K562 (cell line): ENCODE data around the gene NDUFAB1. TPM values are rescaled to one million over a fixed set of nuclear protein-coding genes. Genes with fewer than 3 reads are reported as not detected.
"Not testable (repeated sequence)": the region's sequence is repeated elsewhere in the genome, so short reads cannot be mapped to it uniquely, and the experiment has no call there.

Experiments used
- ATAC-seq: fragments of 200-7000 bp; cut with Tn5 transposase; 3 replicates; pipeline ENCODE4 v1.9.1; 2020; ENCODE audit warnings: moderate library complexity
- BruUV-seq: library from RNA; stranded (reverse); fragments of 400-500 nt; replicated peaks from 2 replicates; lab custom pipeline; 2021; lab: Mats Ljungman, UMichigan
- CTCF ChIA-PET: fragments of 300-600 bp; formaldehyde crosslinking; extraction: SDS; loops from one replicate; lab custom pipeline; 2021; ENCODE audit warnings: low intra/inter-chr PET ratio; lab: Yijun Ruan, JAX
- POLR2A ChIA-PET: fragments of 300-600, 350-650 bp; sonication (Branson Sonifier 250); formaldehyde crosslinking; extraction: SDS; loops from one replicate; lab custom pipeline; 2021; ENCODE audit warnings: antibody characterized with exemption, inconsistent platforms; lab: Yijun Ruan, JAX
- DNase-seq, 4 experiments: peaks; one replicate each; pipeline versions ENCODE4 v3.0.0 to v3.0.0-alpha.2; 2011 to 2018; ENCODE audit warnings: low spot score in 3 of 4, mixed read lengths in 3 of 4; ENCODE audit errors: extremely low read depth in 1 of 4
- FAIRE-seq: peaks from 2 replicates; lab custom pipeline; 2011; peaks lifted over from hg19 to GRCh38; lab: Jason Lieb, UNC
- H2AFZ ChIP-seq: 2 replicates; pipeline ENCODE4 v1.6.0; 2011; ENCODE audit warnings: low read depth, low read length, control low read depth, inconsistent platforms
- H3K27ac ChIP-seq: fragments of 200-600 bp; 3 replicates; pipeline ENCODE4 v1.8.0; 2011; ENCODE audit warnings: low read depth, mild to moderate bottlenecking, control low read depth, inconsistent platforms, low read length, moderate library complexity, mixed read lengths; ENCODE audit errors: extremely low read depth
- H3K27me3 ChIP-seq, 2 experiments: fragments of 300-600 bp in 1 of 2; 2 replicates in 1 of 2; 3 replicates in 1 of 2; pipeline versions ENCODE4 v1.6.0 to v1.8.0; 2011; ENCODE audit warnings: inconsistent platforms in 2 of 2, low read length in 2 of 2, mild to moderate bottlenecking in 1 of 2, mixed read lengths in 1 of 2, moderate library complexity in 1 of 2; ENCODE audit not compliant: control insufficient read depth in 2 of 2, insufficient read depth in 2 of 2
- H3K36me3 ChIP-seq: fragments of 300-600 bp; 3 replicates; pipeline ENCODE4 v1.8.0; 2011; ENCODE audit warnings: mild to moderate bottlenecking, low read length, inconsistent platforms; ENCODE audit not compliant: control insufficient read depth, insufficient read depth
- H3K4me1 ChIP-seq, 2 experiments: fragments of 200-600 bp in 1 of 2; replicated peaks in 1 of 2; 2 replicates in 1 of 2; 3 replicates in 1 of 2; pipeline versions ENCODE4 v1.5.1 to v1.8.0; 2011; ENCODE audit warnings: inconsistent platforms in 2 of 2, low read length in 2 of 2, mild to moderate bottlenecking in 1 of 2, mixed read lengths in 1 of 2, moderate library complexity in 1 of 2; ENCODE audit not compliant: control insufficient read depth in 2 of 2, insufficient read depth in 2 of 2
- H3K4me2 ChIP-seq: 2 replicates; pipeline ENCODE4 v1.6.1; 2011; ENCODE audit warnings: low read length, control low read depth, inconsistent platforms, mixed read lengths; ENCODE audit not compliant: insufficient read depth
- H3K4me3 ChIP-seq: fragments of 200-600 bp; sonication (generic), shearing (Covaris generic); 2 replicates; pipeline ENCODE4 v1.5.1; 2016; ENCODE audit warnings: control low read depth, inconsistent platforms
- H3K79me2 ChIP-seq: fragments of 200-600 bp; 3 replicates; pipeline ENCODE4 v1.8.0; 2011; ENCODE audit warnings: low read length, inconsistent platforms; ENCODE audit not compliant: control insufficient read depth, insufficient read depth
- H3K9ac ChIP-seq, 2 experiments: 2 replicates each; pipeline versions ENCODE4 v1.6.0 to v1.6.1; 2011; ENCODE audit warnings: low read depth in 2 of 2, low read length in 2 of 2, control low read depth in 1 of 2, inconsistent platforms in 1 of 2, mild to moderate bottlenecking in 1 of 2, mixed read lengths in 1 of 2; ENCODE audit not compliant: insufficient read depth in 1 of 2
- H3K9me1 ChIP-seq: one replicate; pipeline ENCODE4 v1.6.0; 2011; ENCODE audit warnings: inconsistent platforms, mild to moderate bottlenecking, low read length, moderate library complexity; ENCODE audit not compliant: control insufficient read depth, insufficient read depth
- H3K9me3 ChIP-seq: replicated peaks from 2 replicates; pipeline ENCODE4 v1.5.1; 2011; ENCODE audit warnings: low read depth, low read length, inconsistent platforms; ENCODE audit not compliant: control insufficient read depth, insufficient read depth
- H4K20me1 ChIP-seq: replicated peaks from 2 replicates; pipeline ENCODE4 v1.6.1; 2011; ENCODE audit warnings: low read length, inconsistent platforms, mixed read lengths; ENCODE audit not compliant: control insufficient read depth, insufficient read depth
- BCL6 ChIP-seq: fragments of 250-450 bp; sonication (Bioruptor Pico); IDR thresholded peaks from 2 replicates; pipeline ENCODE4 v1.4.0; 2020
- BRD4 ChIP-seq: fragments of 200-600 bp; sonication (generic); IDR thresholded peaks from 2 replicates; pipeline ENCODE4 v1.6.1; 2017; ENCODE audit warnings: inconsistent platforms
- DNMT1 ChIP-seq: fragments of 450-650 bp; IDR thresholded peaks from 2 replicates; pipeline ENCODE4 v1.6.1; 2016; ENCODE audit warnings: antibody characterized with exemption, mild to moderate bottlenecking
- ESRRB ChIP-seq: fragments of 250-450 bp; sonication (Bioruptor Pico); IDR thresholded peaks from 2 replicates; pipeline ENCODE4 v1.5.0; 2020; ENCODE audit warnings: mild to moderate bottlenecking, moderate library complexity, borderline replicate concordance
- IRF2 ChIP-seq: sonication (generic); formaldehyde crosslinking; IDR thresholded peaks from 2 replicates; pipeline ENCODE4 v1.8.1; 2022; ENCODE audit warnings: mild to moderate bottlenecking, missing genetic modification reagents
- NFE2L1 ChIP-seq: fragments of 450-650 bp; IDR thresholded peaks from 2 replicates; pipeline ENCODE4 v1.6.1; 2016; ENCODE audit warnings: missing genetic modification characterization, low read depth, mild to moderate bottlenecking, missing compliant biosample characterization, moderate library complexity, borderline replicate concordance
- PHB2 ChIP-seq: fragments of 450-650 bp; IDR thresholded peaks from 2 replicates; pipeline ENCODE4 v1.6.1; 2017; ENCODE audit warnings: low read depth
- POLR3A ChIP-seq: IDR thresholded peaks from 2 replicates; pipeline ENCODE4 v1.6.1; 2011; ENCODE audit warnings: borderline replicate concordance, mild to moderate bottlenecking, moderate library complexity; ENCODE audit not compliant: insufficient read length, insufficient read depth; ENCODE audit errors: extremely low read depth
- SLC30A9 ChIP-seq: fragments of 250-450 bp; sonication (Bioruptor Pico); IDR thresholded peaks from 2 replicates; pipeline ENCODE4 v1.8.0; 2022; ENCODE audit warnings: mild to moderate bottlenecking, moderate library complexity
- ZNF232 ChIP-seq: sonication (generic); formaldehyde crosslinking; IDR thresholded peaks from 2 replicates; pipeline ENCODE4 v1.8.0; 2022; ENCODE audit warnings: mild to moderate bottlenecking, missing genetic modification reagents
- ZNF511 ChIP-seq: sonication (generic); formaldehyde crosslinking; IDR thresholded peaks from 2 replicates; pipeline ENCODE4 v1.8.0; 2022; ENCODE audit warnings: mild to moderate bottlenecking, missing genetic modification reagents
- ZNF77 ChIP-seq: fragments of 250-450 bp; sonication (Bioruptor Pico); IDR thresholded peaks from 2 replicates; pipeline ENCODE4 v1.5.0; 2020
- WGBS: fragments of 100-300 bp; shearing (Covaris generic); methylation state at CpG from one replicate; pipeline ENCODE4 v1.1.6; 2016; ENCODE audit warnings: low coverage, mixed read lengths; ENCODE audit not compliant: insufficient coverage; ENCODE audit errors: missing lambda C conversion rate; 5-methylcytosine and 5-hydroxymethylcytosine counted together
- in situ Hi-C: fragments of 300-500 bp; cut with MboI; formaldehyde crosslinking; loops from 4 replicates; pipeline ENCODE4 v1.15.0; 2018; ENCODE audit warnings: inconsistent platforms, mixed read lengths
- intact Hi-C: fragments of 100-400 bp; cut with micrococcal nuclease; formaldehyde crosslinking; loops from 2 replicates; pipeline ENCODE4 v1.14.2; 2022
- polyA plus RNA-seq, 8 experiments: library from polyadenylated mRNA; depleted of rRNA in 4 of 8; stranded (reverse) in 5 of 8; unstranded in 3 of 8; fragments of >200 nt; fragmentation: Nextera tagmentation in 2 of 8; fragmentation: Illumina TruSeq in 1 of 8; extraction: Ambion mirVana in 2 of 8; extraction: Trizol in 1 of 8; gene quantifications; 2 replicates each; pipeline versions ENCODE4 v1.2.1 to v1.2.3, GENCODE V29; 2011 to 2014; ENCODE audit warnings: inconsistent platforms in 1 of 8, missing spikeins in 1 of 8
- total RNA-seq, 7 experiments: library from RNA; depleted of rRNA in 6 of 7; stranded (reverse); fragments of >200 nt in 6 of 7; fragmentation: Illumina TruSeq in 2 of 7; extraction: Trizol in 2 of 7; gene quantifications; 2 replicates each; pipeline versions ENCODE4 v1.2.1 to v1.2.3, GENCODE V29; 2011 to 2021; ENCODE audit warnings: low replicate concordance in 1 of 7
- TF ChIP-seq, protein P1 (sequence below), 3 experiments: IDR thresholded peaks in 2 of 3; conservative IDR thresholded peaks in 1 of 3; 2 replicates each; pipeline ENCODE4 v1.5.1; 2011 to 2012; ENCODE audit warnings: low read length in 3 of 3, mild to moderate bottlenecking in 3 of 3, control low read depth in 2 of 3, improper control_type of control experiment in 1 of 3, inconsistent platforms in 1 of 3, low read depth in 1 of 3, mixed read lengths in 1 of 3, moderate library complexity in 1 of 3; ENCODE audit not compliant: insufficient read depth in 2 of 3

NDUFAB1 gene
- total and polyA plus RNA-seq, 9 of the 15 experiments (the other 6 are each of a cell fraction or from before 2014, with no cell fraction given) = 123 to 481 (median 238) TPM

- FAIRE-seq = no peak
- intact Hi-C loops (no loop called here), in situ Hi-C loops (no loop called here)
- no peak for DNase-seq
- ChIA-PET CTCF (interaction anchor here (0.6 kb wide), 1 partner anchor 528 kb away, joined by 5 read pairs; no protein-coding TSS in a partner anchor), POLR2A (interaction anchor here (1.5 kb wide), 1 partner anchor 10 kb away, joined by 7 read pairs; no protein-coding TSS in a partner anchor)
- WGBS = 89% methylated on average over 14 of the region's 14 CpGs
- H2AFZ ChIP-seq = no peak overlapping the region
- H3K9ac ChIP-seq = no peak overlapping the region
- no TSS peak for BruUV-seq
- H3K4me3 ChIP-seq = no peak overlapping the region
- H3K9me3 ChIP-seq = no peaks in the 10 kb centered on the region
- no peaks in the 10 kb centered on the region for H4K20me1 ChIP-seq
- no peaks in the 10 kb centered on the region for H3K27me3 ChIP-seq
- H3K9me1 ChIP-seq = no peaks in the 10 kb centered on the region
- peaks cover 81% of the 10 kb centered on the region for H3K36me3 ChIP-seq
- ATAC-seq = no peak
- H3K4me1 ChIP-seq = no peaks in the 10 kb centered on the region
- no peak overlapping the region for H3K27ac ChIP-seq
- no peak for TF ChIP-seq BRD4
- TF ChIP-seq ZNF511 (CRISPR knock-in tag) = no peak
- TF ChIP-seq BCL6 (CRISPR knock-in tag) = no peak
- TF ChIP-seq ESRRB (CRISPR knock-in tag) = no peak
- TF ChIP-seq, protein P1, sequence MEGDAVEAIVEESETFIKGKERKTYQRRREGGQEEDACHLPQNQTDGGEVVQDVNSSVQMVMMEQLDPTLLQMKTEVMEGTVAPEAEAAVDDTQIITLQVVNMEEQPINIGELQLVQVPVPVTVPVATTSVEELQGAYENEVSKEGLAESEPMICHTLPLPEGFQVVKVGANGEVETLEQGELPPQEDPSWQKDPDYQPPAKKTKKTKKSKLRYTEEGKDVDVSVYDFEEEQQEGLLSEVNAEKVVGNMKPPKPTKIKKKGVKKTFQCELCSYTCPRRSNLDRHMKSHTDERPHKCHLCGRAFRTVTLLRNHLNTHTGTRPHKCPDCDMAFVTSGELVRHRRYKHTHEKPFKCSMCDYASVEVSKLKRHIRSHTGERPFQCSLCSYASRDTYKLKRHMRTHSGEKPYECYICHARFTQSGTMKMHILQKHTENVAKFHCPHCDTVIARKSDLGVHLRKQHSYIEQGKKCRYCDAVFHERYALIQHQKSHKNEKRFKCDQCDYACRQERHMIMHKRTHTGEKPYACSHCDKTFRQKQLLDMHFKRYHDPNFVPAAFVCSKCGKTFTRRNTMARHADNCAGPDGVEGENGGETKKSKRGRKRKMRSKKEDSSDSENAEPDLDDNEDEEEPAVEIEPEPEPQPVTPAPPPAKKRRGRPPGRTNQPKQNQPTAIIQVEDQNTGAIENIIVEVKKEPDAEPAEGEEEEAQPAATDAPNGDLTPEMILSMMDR (IDR thresholded peaks at IDR 0.05 in 2 of 3, conservative IDR thresholded peaks at IDR 0.05 in 1 of 3; ENCODE audit: insufficient read depth in 2 of 3, low read depth in 1 of 3, low read length in 3 of 3) = no peak
- no peak for TF ChIP-seq NFE2L1
- no peak for TF ChIP-seq POLR3A
- TF ChIP-seq IRF2 (CRISPR knock-in tag) = no peak
- no peak for TF ChIP-seq SLC30A9 (CRISPR knock-in tag)
- TF ChIP-seq ZNF232 (CRISPR knock-in tag) = no peak
- no peak for TF ChIP-seq DNMT1
- no peak for TF ChIP-seq PHB2
- no peak for TF ChIP-seq ZNF77 (CRISPR knock-in tag)
- no peaks in the 10 kb centered on the region for H3K79me2 ChIP-seq
- H3K4me2 ChIP-seq = no peak overlapping the region
Observed at GRCh38 chr16:23544436-23544835, 51.7 kb downstream of the NDUFAB1 start.

- H2AFZ ChIP-seq, H3K9me3 ChIP-seq, H3K79me2 ChIP-seq, H3K9me1 ChIP-seq, ATAC-seq, H3K9ac ChIP-seq, in situ Hi-C loops, FAIRE-seq, DNase-seq, H3K4me3 ChIP-seq, BruUV-seq, intact Hi-C loops, H3K4me2 ChIP-seq, H3K27me3 ChIP-seq, H3K27ac ChIP-seq, H3K4me1 ChIP-seq, H4K20me1 ChIP-seq, CTCF ChIA-PET: not testable (repeated sequence)
- POLR2A ChIA-PET = interaction anchor here (1.6 kb wide), 1 partner anchor 9 kb away, joined by 15 read pairs; no protein-coding TSS in a partner anchor
- 100% methylated on average over 3 of the region's 3 CpGs for WGBS
- H3K36me3 ChIP-seq = peaks cover 78% of the 10 kb centered on the region
Observed at GRCh38 chr16:23540817-23541178, 55.3 kb downstream of the NDUFAB1 start.
